ENCODE results near the gene HOMER2. TPM values are rescaled to one million over a fixed set of nuclear protein-coding genes. Genes with fewer than 3 reads are reported as not detected.

HOMER2 gene
- total RNA-seq, 1 experiment from 2014 or later: 14.2 TPM

GRCh38 chr15:82874961-82875360, 77.6 kb downstream of the HOMER2 start:
- Histone ChIP-seq H3K56ac (ENCODE audit: insufficient read length, low read depth, low read length) (no peak overlapping the region), H2BK120ac (ENCODE audit: low read depth, low read length, poor library complexity, severe bottlenecking) (no peak overlapping the region), H3K9ac (ENCODE audit: extremely low read depth, insufficient read length, low read length) (no peak overlapping the region), H3K4ac (ENCODE audit: low read depth, low read length) (no peak overlapping the region), H3K27me3 (ENCODE audit: insufficient read depth, low read length) (no peaks in the 10 kb centered on the region), H4K20me1 (ENCODE audit: control insufficient read depth, insufficient read depth, insufficient read length) (no peaks in the 10 kb centered on the region), H2AFZ (ENCODE audit: low read length) (no peak overlapping the region), H3K4me2 (ENCODE audit: insufficient read depth, insufficient read length, low read length) (no peak overlapping the region), H2BK15ac (ENCODE audit: low read depth, low read length) (no peak overlapping the region), H3K23ac (ENCODE audit: insufficient read length, low read depth, low read length) (no peak overlapping the region), H4K5ac (ENCODE audit: insufficient read length, low read depth, low read length) (no peak overlapping the region), H3K79me1 (ENCODE audit: insufficient read depth, low read depth, low read length, poor library complexity, severe bottlenecking) (no peaks in the 10 kb centered on the region), H4K91ac (ENCODE audit: insufficient read length, low read depth, low read length) (no peak overlapping the region), H3K9me3 (ENCODE audit: control insufficient read depth, low read depth, low read length) (no peaks in the 10 kb centered on the region), H3K18ac (ENCODE audit: insufficient read length, low read depth, low read length) (no peak overlapping the region), H3T11ph (ENCODE audit: low read length) (no peak overlapping the region), H3K4me1 (ENCODE audit: insufficient read depth, low read length) (no peaks in the 10 kb centered on the region), H3K79me2 (ENCODE audit: insufficient read depth, low read length) (no peaks in the 10 kb centered on the region), H3K27ac (ENCODE audit: insufficient read length, low read depth, low read length) (no peak overlapping the region), H2BK20ac (ENCODE audit: low read depth, low read length, poor library complexity, severe bottlenecking) (no peak overlapping the region), H3K14ac (ENCODE audit: insufficient read depth, low read length) (no peak overlapping the region), H2AK5ac (ENCODE audit: insufficient read length, low read length) (no peak overlapping the region), H2BK5ac (ENCODE audit: insufficient read length, low read length) (no peak overlapping the region), H3K23me2 (ENCODE audit: insufficient read length, low read depth, low read length, poor library complexity, severe bottlenecking) (no peaks in the 10 kb centered on the region), H4K8ac (replicated peaks; ENCODE audit: insufficient read length, low read depth, low read length) (no peak overlapping the region), H2BK12ac (ENCODE audit: insufficient read length, low read depth, low read length) (no peak overlapping the region)
- H3K36me3 Mint-ChIP-seq (ENCODE audit: insufficient read depth in 1 of 3, low read depth in 3 of 3): no peaks in the 10 kb centered on the region
- no peak for TF ChIP-seq CTCF (conservative IDR thresholded peaks at IDR 0.05)
- no CpG with 5 or more reads among the region's 10 CpGs for WGBS (ENCODE audit: extremely low coverage, insufficient read length, low lambda C conversion rate)
- H3K27me3 Mint-ChIP-seq (ENCODE audit: low read depth): peaks cover 2% of the 10 kb centered on the region; the same call in 1 of the 2 replicates
- no peak overlapping the region for H3K4me3 Mint-ChIP-seq
- DNase-seq: peak; percentile 18
- H3K9me3 Mint-ChIP-seq: no peaks in the 10 kb centered on the region
- peak overlapping the region in 1 of 3 experiments; percentile 45; a peak in 1 of 7 replicates for H3K27ac Mint-ChIP-seq
- peaks cover 0 to 8% of the 10 kb centered on the region in 2 experiments; a peak in 3 of 4 replicates for H3K4me1 Mint-ChIP-seq

All from H9 (cell line).